HG02852 (cell line): Measurements from ENCODE around the gene MEF2A.

ENCODE experiments used
- ATAC-seq: cut with Tn5 transposase; IDR thresholded peaks from one replicate; pipeline ENCODE4 v1.9.1; 2021; ENCODE audit warnings: mild to moderate bottlenecking, moderate library complexity; ENCODE audit not compliant: unreplicated experiment

MEF2A gene

DNA sequence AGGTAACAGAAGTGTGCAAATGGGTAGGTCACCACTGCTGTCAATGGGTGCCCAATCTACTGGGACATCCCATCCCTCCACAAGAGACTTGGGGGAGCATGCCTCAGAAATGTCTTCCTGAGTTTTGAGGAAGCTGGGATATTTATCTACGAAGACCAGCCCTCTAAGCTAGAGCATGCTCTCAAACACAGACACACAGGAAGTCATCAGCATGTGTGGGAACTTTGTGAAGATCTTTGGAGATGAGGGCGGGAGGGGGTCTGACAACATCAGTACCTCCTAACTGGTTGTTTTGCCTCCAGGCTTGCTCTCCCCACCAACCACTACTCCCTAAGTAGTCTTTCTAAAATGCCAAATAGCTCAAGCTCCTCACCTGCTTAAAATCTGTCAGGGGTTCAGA is 3.5 kb upstream of the MEF2A start:
- no peak for ATAC-seq

DNA sequence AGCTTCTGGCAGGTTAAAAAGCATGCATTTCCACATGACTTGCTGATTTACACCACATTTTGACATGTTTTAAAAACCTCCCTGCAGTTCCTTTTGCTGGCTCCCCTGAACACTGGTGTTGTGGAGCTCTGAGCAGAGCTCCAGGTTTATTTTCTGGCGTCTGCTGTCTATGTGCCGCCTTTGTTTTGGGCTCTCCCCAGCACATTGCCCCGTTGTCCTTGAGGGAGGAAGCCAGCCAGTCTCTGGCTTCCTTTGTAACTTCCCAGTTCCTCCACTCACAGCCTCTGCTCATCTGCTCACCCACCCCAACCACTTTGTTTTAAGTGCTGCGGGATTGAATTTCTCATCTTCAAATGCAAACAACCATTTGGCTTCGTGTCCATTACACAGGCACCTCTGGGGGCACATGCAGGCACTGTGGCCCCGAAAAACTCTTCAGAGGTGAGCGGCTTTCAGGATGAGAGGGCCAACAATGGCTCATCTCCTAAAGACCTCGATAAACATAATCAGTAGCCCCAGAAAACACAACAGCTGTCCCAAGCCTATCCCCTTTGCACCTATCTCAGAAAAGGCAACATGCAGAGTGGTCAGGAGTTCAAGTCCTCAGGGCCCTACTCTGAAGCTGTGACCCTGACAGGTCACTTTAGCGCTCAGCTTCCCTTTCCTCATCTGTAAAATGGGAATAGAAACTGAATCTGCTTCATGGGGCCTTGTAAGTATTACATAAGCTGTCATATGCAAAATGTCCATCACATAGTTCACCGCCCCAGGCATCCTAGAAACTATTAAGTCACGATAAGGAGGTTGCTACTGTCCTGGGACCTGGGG is 1.3 kb upstream of the MEF2A start:
- ATAC-seq, result peak; percentile 37

DNA sequence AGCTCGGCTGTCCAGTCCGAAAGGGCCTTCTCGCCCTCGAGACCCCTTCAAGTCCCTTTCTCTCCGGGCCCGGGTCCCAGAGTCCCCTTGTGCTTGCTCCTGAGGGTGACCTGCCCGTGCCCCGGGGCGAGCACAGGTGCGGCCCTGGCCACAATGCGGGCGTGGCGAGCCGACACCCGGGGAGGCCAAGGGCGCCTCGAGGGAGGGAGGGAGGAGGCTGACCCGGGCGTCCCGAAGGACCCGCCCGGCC is 810 bp upstream of the MEF2A start:
- no peak for ATAC-seq

DNA sequence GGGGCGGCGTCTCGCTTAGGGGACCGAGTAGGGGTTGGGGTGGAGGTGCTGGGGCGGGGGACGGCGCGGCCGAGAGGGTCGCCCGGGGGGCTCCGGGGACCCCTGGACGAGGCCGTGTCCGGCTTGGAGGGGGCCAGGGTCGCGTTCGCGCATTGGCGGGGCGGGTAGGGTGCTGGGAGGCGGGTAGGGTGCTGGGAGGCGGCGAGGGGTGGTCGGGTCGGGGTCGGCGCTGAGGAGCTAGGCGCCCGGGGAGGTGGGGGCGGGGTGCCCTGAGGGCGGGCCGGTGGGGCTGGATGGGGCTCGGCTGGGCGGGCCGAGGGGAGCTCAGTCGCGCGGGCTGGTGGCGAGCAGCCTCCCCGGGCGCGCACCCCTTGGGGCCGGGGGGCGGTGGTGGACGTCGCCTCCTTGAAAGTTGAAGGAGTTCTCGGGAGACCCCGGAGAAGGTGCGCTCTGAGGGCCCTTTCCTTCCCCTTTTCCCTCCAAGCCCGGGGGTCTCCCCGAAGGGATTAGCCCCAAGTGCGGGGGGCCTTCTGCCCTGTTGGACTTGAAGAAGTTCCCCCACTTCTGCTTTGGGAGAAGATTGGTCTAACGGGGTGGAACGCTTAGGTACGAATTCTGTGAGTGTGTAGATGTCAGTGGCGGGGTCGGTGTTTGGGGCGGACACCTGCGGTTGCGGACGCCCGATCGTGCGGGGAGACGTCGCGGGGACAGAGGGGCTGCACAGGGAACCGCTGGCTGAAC is 543 bp downstream of the MEF2A start:
- ATAC-seq, result no peak

DNA sequence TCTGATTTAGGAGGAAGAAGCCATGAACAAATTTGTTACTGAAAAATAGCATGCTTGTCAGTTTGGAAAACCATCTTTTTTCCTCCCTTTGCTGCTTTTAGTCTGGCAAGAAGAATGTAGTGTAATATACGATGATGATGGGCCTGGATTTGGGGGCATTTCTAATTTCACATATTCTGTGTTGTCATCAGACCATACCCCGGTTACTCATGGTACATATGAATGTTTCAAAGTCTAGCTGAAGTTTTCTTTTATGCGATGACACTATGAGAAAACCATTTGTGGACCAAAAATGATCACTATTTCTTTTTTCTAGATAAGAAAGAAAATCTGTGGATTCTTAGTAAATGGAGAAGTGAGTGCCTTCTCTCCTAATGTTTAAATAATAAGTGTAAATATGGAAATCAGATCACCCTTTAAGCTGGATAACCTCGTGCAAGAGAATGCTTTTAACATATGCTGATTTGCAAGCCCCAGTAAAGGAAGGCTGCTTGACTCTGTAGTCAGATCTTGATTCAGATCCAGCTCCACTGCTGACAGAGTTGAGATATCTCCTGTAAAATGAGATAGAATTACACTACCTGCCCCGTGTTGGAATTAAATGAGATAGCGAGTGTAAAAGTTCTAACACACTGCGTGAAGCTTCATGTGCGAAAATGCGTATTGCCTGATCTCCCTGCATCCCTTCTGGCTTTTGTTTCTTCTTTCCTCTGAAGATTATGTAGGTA is 3.0 kb downstream of the MEF2A start:
- ATAC-seq, result no peak

DNA sequence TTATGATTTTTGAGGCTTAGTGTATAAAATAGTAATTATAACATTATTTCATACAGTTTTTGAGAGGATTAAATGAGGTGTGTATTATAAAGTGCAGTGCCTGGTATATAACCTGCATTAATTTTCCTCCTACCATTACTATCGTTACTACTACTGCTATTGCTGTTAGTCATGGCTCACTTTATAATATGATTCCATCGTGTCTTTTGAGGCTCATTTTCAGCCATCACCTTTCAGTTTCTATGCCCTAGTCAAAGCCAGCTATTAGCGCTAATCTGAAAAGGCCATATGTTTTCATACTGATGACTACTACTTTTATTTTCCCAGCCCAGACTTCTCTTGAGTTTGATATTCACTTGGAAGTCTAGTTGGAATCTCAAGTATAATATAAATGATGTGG is 5.5 kb downstream of the MEF2A start:
- no peak for ATAC-seq

DNA sequence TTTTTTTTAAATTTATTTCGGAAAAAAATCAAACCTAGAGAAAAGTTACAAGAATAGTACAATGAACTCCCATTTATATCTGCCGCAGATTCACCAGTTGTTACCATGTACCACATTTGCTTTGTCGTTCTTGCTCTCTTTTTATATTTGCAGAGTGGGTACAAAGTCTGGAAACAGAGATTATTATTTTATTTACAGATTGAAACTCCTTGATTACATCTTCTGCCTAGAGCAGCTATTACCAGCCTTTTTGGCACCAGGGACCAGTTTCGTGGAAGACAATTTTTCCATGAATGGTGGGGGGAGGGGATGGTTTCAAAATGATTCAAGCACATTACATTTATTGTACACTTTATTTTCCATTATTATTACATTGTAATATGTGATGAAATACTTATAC is 8.3 kb downstream of the MEF2A start:
- ATAC-seq, result no peak

DNA sequence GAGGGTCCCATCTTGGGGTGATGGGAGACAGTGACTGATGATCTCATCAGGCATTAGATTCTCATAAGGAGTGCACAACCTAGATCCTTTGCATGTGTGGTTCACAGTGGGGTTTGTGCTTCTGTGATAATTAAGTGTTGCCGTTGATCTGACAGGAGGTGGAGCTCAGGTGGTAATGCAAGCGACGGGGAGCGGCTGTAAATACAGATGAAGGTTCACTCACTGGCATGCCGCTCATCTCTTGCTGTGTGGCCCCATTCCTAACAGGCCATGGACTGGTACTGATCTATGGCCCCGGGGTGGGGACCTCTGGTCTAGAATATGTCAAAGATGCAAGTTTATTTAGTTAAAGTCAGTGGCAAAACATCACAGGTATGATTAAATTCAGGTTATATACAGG is 8.7 kb downstream of the MEF2A start:
- ATAC-seq, result no peak

DNA sequence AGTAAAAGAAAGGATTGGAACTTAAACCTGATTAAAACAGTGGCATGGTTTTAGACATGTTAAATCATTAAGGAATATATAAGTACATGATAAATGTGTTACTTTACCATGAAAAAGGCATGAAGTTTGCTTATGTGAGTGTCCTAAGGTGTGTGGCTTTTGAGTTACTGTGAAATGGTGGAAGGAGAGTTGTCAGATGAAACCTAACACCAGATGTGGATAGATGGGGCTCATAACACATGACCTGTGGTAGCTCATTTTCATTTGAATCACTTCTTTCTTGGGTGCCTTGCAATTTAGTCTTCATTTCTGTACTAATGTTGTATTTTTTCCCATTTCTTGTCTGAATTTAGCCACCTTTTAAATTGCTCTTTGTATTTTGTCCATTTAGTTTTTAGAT is 13.0 kb downstream of the MEF2A start:
- no peak for ATAC-seq

DNA sequence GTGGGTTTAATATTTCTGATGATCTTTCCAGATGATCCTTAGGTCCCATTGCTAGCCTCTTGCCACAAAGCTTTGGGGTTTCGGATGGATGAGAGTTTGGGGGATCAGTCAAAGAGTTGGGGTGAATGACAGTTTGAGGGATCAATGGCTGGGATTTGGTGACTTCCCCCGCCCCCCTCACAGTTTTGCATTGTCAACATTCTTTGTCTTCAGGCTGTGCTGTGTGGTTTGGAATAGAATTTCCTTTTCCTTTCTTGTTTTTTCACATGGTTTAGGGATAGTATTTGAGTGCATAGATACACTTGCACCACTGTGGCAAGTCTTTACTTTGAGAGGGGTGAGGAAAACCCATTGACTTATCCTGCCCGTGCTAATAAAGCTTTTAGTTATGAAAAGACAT is 14.3 kb downstream of the MEF2A start:
- ATAC-seq, result no peak

DNA sequence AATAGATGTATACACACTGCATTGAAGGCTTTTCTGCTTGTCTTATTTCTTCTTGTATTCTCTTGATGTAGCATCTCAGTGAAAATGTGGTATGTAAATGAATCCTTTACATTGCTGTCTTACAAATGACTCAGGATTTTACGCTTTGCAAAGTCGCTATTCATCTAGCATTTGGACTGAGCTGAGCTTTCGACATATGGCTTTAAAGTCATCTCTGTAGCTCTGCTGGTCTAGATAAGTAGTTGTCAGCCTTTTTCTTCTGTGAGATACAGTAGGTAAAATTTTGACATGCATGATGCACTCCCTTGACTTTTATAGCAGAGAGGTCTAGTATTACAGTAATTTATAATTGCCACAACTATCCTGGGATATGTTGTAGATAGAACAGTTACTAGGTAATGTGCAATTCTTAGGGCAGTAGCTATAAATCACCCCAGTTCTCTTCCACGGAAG is 16.8 kb downstream of the MEF2A start:
- ATAC-seq, result no peak

DNA sequence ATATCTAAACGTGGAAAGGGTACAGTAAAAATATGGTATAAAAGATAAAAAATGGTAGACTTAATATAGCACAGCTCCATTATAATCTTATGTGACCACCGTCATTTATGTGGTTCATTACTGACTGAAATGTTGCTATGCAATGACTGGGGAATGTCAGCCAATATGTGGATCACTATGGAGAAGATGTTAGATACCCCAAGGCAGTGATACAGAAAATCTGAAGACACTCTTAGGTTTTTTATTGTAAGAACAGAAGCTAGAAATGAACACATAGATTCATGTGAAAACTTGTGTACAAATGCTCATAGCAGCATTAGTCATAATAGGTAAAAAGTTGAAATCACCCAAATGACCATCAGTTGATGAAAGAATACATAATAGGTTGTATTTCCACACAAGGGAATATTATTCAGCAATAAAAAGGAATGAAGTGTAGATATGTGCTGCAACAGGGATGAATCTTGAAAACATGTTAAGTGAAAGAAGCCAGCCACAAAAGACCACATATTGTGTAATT is 18.4 kb downstream of the MEF2A start:
- no peak for ATAC-seq

DNA sequence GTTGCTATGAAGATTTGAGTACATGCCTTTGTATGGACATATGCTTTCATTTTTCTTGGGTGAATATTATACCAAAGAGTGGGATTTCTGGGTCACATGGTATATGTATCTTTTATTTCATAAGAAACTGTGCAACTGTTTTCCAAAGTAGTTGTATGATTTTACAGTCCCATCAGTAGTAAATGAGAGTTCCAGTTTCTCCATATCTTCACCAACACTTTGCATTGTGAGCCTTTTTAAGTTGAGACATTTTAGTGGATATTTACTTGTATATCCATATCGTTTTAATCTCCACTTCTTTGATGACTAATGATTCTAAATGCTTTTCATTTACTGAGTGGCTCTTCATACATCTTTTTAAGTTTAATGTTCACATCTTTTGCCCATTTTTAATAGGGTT is 20.3 kb downstream of the MEF2A start:
- no peak for ATAC-seq

DNA sequence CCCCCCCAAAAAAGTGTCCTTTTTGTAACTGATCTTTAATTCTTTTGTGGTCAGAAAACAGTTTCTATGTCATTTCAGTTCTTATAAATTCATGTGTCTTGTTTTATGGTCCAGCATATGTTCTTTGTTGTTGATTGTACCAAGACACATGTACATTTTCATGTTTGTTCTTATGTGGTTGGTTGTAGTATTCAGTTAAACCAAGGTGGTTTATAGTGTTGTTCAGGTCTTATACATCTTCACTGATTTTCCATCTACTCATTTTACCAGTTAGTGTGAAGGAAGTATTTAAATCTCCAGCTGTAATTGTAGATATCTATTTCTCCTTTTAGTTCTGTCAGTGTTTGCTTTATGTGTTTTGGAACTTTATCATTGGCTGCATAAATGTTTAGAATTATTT is 24.0 kb downstream of the MEF2A start:
- no peak for ATAC-seq

DNA sequence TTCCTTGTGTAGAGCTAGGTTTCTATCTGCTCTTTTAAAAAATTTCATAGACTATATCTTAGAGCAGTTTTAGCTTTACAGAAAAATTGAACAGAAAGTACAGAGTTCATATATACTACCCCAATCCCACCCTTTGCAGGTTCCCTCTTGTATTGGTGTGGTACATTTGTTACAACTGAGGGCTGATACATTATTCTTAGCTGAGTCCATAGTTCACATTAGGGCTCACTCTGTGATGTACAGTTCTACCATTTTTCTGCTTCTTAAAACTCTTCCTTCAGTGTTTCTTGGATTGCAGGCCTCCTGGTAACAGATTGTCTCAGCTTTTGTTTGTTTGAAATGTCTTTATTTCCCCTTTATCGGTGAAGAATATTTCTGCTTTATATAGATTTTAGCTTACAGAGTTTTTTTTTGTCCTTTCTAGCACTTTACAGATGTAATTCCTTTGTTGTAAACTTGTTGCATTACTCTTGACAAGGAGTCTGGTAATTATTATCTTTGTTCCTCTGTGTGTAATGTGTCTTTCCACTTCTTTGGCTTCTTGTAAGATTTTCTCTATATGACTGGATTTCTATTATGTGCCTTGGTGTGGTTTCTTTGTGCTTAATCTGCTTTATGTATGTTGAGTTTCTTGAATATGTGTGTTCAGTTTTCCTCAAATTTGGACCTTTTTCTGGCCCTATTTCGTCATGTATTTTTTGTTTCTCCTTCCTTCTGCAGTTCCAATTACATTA is 25.3 kb downstream of the MEF2A start:
- peak; percentile 70 for ATAC-seq

DNA sequence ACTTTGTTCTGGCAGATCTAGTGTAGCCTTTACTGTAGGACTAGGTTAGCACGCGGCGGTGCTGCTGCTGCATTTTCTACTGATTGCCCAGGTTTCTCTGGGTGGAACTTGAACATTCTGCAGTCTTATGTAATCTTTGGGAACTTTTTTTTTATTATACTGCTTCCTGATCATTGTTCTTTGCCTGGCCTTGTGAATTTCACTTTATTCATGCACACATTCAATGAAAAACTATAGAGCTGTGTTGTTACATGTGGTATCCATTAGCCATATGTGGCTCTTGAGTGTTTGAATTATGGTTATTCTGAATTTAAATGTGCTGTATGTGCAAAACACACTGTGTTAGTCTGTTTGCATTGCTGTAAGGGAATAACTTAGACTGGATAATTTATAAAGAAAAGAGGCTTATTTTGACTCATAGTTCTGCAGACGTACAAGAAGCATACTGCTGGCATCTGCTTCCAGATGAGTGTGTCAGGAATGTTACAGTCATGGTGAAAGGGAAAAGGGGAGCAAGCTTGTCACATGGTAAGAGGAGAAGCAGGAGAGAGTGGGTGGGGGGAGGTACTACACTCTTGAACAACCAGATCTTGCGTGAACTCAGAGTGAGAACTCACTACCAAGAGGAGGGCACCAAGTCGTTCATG is 26.5 kb downstream of the MEF2A start:
- no peak for ATAC-seq

DNA sequence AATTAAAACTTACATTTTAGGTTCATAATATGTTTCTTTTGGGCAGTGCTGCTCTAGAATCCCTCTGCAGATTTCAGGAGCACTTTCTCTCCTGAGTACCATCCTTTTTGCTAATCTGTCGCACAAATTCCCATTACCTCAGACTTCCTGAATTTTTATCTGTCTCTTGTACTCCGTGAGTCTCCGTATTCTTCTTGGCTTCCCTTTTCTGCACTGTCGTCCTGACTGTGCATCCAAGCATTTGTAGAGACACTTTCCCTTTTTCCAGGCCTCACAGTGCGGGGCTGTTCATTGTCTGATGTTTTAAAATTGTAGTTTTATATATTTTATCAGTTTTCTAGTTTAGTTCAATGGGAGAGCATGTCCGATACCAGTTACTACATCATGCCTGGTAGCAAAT is 27.3 kb downstream of the MEF2A start:
- ATAC-seq, result no peak

DNA sequence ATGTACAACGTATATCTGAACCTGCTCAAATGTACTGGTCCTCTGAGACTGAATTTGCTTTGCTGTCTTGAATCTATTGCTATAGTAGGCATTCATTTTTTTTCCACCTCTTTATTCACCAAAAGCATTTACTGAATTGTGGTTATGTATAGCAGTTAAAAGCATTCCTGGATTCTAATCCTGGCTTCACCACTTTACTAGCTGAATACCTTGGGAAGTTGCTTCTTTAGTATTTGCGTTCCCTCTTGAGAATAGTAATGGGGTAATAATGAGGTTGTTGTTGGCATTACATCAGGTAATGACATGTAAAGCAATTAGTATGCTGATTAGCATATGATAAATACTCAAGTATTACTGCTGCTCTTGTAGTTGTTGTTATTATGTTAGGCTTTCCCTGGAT is 29.1 kb downstream of the MEF2A start:
- no peak for ATAC-seq

DNA sequence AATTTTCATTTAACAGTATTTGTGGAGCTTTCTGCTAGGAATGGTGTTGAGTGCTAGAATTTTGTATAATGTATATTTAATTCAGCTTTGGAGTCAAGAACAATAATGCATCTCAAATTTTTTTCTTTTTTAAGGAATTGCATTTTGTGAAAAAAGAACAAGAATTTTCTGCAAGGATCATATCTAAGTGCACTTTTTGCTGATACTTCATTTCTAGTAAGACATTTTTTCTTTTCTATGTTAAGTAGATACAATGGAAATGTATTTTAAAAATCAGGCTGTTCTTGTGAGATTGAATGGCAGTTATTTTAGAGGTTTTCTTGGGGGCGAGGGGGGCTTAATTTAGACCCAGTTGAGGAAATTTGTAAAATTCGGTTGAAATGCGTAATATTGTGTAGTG is 32.5 kb downstream of the MEF2A start:
- ATAC-seq, result no peak

DNA sequence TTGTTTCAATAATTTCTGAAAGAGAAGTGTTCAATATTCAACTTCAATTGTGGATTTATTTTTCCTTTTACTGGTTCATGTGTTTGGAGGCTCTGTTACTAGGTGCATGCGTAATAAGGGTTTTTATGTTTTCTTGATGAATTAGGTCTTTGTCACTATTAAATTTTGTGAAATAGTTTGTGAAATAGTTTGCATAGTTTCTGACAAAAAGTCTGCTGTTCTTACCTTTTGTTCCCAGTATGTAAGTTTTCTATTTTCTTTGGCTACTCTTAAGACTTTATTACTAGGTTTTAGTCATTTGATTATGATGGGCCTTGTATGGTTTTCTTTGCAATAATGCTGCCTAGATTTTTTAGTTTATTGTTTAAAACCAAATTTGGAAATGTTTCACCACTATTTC is 38.0 kb downstream of the MEF2A start:
- no peak for ATAC-seq

DNA sequence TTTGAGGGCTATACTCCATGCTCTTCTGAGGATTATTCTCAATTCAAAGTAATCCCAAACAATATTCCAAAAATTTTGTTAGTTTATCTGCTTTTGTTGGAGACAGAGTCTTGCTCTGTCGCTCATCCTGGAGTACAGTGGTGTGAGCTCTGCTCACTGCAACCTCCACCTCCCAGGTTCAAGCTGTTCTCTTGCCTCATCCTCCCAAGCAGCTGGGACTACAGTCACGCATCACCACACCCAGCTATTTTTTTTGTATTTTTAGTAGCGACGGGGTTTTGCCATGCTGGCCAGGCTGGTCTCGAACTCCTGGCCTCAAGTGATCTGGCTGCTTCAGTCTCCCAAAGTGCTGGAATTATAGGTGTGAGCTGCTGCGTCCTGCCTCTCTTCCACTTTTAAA is 39.1 kb downstream of the MEF2A start:
- no peak for ATAC-seq
